Measurements from ENCODE around the gene GJB2.

DNA sequence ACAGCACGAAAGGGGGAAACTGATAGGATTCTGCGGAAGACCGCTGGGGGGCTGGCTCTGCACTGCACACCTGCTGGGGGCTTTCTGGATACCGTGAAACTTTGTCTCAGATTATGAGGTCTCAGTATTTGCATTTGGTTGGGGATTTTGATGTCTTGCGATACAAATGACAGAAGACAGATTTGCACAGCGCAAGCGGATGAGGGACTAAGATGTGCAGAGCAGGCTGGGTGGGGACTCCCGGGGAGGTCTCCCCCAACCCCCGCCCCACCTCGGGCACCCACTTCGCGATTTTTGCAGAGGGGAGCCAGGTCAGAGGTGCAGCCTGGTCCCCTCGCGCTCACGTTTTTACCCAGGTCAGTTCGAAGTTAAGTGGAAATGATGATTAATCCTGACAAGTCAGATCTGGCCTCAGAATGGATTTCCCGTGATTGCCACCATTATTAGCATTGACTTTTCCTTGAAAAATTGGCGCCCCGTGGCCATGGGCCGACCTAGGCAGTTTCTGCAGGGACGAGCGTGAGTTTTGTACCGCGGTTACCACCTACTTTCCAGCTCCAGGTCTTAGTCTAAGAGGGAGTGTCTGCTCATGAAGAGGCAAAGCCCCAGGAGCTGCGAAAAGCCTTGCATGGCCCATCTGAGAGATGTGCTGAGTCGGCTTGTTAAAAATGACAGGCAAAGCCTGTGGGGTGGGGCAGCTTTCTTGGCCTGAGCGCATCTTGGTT, 1.3 kb upstream of the GJB2 start:
- TF ChIP-seq TAF1 (IDR thresholded peaks at IDR 0.05; ENCODE audit: low read depth), result no peak
- no peak for TF ChIP-seq ZBTB7A (IDR thresholded peaks at IDR 0.05; ENCODE audit: low read depth)
- TF ChIP-seq YY1 (IDR thresholded peaks at IDR 0.05; ENCODE audit: low read depth), result no peak
- no peak for TF ChIP-seq EP300 (IDR thresholded peaks at IDR 0.05; ENCODE audit: borderline replicate concordance)
- TF ChIP-seq NFIC (IDR thresholded peaks at IDR 0.05), result no peak
- no peak for TF ChIP-seq CEBPB (IDR thresholded peaks at IDR 0.05)
- TF ChIP-seq, protein P1, sequence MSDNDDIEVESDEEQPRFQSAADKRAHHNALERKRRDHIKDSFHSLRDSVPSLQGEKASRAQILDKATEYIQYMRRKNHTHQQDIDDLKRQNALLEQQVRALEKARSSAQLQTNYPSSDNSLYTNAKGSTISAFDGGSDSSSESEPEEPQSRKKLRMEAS (IDR thresholded peaks at IDR 0.05), result no peak
- no peak for TF ChIP-seq RAD21 (IDR thresholded peaks at IDR 0.05; ENCODE audit: low read depth)
- TF ChIP-seq FOXM1 (IDR thresholded peaks at IDR 0.05; ENCODE audit: borderline replicate concordance, low read depth), result no peak
